ENCODE measurements around the gene ARIH2.

GRCh38 chr3:49004352-49005302 lies 86.0 kb downstream of the ARIH2 start:
- TF ChIP-seq CTCF (IDR thresholded peaks at IDR 0.05) = no peak
- no peak for TF ChIP-seq POLR2AphosphoS5 (IDR thresholded peaks at IDR 0.05)
- TF ChIP-seq EP300 (IDR thresholded peaks at IDR 0.05) = no peak
- no peak for TF ChIP-seq POLR2A (IDR thresholded peaks at IDR 0.05)

Measured in stomach (tissue), 4 donors.